DND-41 (cell line): Measurements from ENCODE around the gene KRT9.

Experiments
- ATAC-seq: fragments of 200-7000 bp; cut with Tn5 transposase; 3 replicates; pipeline ENCODE4 v1.9.1; 2021; ENCODE audit warnings: low read depth; ENCODE audit not compliant: insufficient read depth
- DNase-seq: peaks from one replicate; pipeline ENCODE4 v3.0.0-alpha.2; 2020
- H2AFZ ChIP-seq: 2 replicates; pipeline ENCODE4 v1.6.0; 2012; ENCODE audit warnings: low read depth, low read length
- H3K27ac ChIP-seq: 2 replicates; pipeline ENCODE4 v1.5.1; 2012; ENCODE audit warnings: low read length, inconsistent platforms
- H3K27me3 ChIP-seq: fragments of 200-600 bp; sonication (generic); 2 replicates; pipeline ENCODE4 v1.6.0; 2012; ENCODE audit warnings: low read length, mild to moderate bottlenecking, inconsistent platforms; ENCODE audit not compliant: insufficient read depth, poor library complexity
- H3K36me3 ChIP-seq: 2 replicates; pipeline ENCODE4 v1.5.1; 2012; ENCODE audit warnings: low read length, inconsistent platforms; ENCODE audit not compliant: insufficient read depth
- H3K4me1 ChIP-seq: 2 replicates; pipeline ENCODE4 v1.5.1; 2012; ENCODE audit warnings: mild to moderate bottlenecking, low read length; ENCODE audit not compliant: insufficient read depth
- H3K4me2 ChIP-seq: 2 replicates; pipeline ENCODE4 v1.6.0; 2012; ENCODE audit warnings: mild to moderate bottlenecking, moderate library complexity, low read length, inconsistent platforms; ENCODE audit not compliant: insufficient read depth
- H3K4me3 ChIP-seq, 2 experiments: fragments of 200-600 bp in 1 of 2; shearing (Covaris generic) in 1 of 2; 2 replicates each; pipeline ENCODE4 v1.5.1; 2012 to 2016; ENCODE audit warnings: inconsistent platforms in 2 of 2, low read length in 2 of 2, mild to moderate bottlenecking in 2 of 2, low read depth in 1 of 2, moderate library complexity in 1 of 2
- H3K79me2 ChIP-seq: 2 replicates; pipeline ENCODE4 v1.6.0; 2012; ENCODE audit warnings: low read length, inconsistent platforms; ENCODE audit not compliant: insufficient read depth
- H3K9ac ChIP-seq: 2 replicates; pipeline ENCODE4 v1.6.0; 2012; ENCODE audit warnings: low read depth, mild to moderate bottlenecking, inconsistent platforms, low read length, moderate library complexity
- H3K9me3 ChIP-seq: 2 replicates; pipeline ENCODE4 v1.5.1; 2012; ENCODE audit warnings: low read length, moderate library complexity, mild to moderate bottlenecking, inconsistent platforms; ENCODE audit not compliant: insufficient read depth, severe bottlenecking
- H4K20me1 ChIP-seq: 2 replicates; pipeline ENCODE4 v1.6.0; 2012; ENCODE audit warnings: low read length; ENCODE audit not compliant: insufficient read depth
- EZH2 ChIP-seq: IDR thresholded peaks from 3 replicates; pipeline ENCODE4 v1.6.1; 2012; ENCODE audit warnings: borderline replicate concordance, low read depth, mild to moderate bottlenecking, moderate library complexity, low read length, inconsistent platforms; ENCODE audit not compliant: severe bottlenecking
- TF ChIP-seq, protein P1 (sequence below): IDR thresholded peaks from 2 replicates; pipeline ENCODE4 v1.5.1; 2012; ENCODE audit warnings: borderline replicate concordance, low read length, moderate library complexity, mild to moderate bottlenecking; ENCODE audit not compliant: poor library complexity, severe bottlenecking; ENCODE audit errors: extremely low read depth

The KRT9 gene

DNA sequence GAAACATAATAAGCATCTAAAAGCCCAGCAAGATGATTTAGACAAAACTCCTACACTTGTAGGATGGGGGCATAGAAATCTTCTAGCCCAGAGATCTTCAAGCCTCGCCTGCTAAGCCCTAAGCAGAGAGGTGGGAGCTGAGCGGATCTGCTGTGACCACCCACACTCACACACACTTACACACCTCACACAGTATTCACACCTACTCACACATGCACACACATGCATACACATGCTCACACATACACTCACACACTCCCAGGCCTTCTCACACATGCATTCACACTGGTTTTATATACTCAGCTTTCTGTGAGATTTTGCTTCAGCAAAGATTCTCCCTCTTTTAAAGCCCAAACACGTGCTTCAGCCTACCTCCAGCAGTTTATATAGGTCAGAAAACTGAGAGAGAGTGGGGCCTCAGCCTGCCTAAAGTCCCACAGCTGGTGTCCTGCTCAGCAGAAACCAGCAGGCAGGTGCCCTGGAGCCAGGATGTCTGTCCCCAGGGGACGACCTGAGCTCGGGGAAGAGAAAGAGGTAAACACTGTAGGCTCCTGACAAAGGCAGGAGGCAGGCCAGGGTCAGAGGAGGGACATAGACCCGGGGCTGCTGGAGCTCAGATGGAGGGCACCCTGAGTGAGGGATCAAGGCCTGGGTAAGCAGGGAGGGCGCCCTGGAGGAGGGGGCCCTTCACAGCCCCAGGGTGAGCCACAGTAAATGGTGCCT is 31.7 kb downstream of the KRT9 start:
- ATAC-seq (no peak), DNase-seq (no peak)
- Histone ChIP-seq H3K4me2 (no peak overlapping the region), H3K36me3 (no peaks in the 10 kb centered on the region), H3K4me3 (no peak overlapping the region), H3K27ac (no peak overlapping the region), H3K79me2 (no peaks in the 10 kb centered on the region), H4K20me1 (no peaks in the 10 kb centered on the region), H3K9me3 (no peaks in the 10 kb centered on the region), H3K27me3 (peaks cover 14% of the 10 kb centered on the region), H2AFZ (no peak overlapping the region), H3K9ac (no peak overlapping the region), H3K4me1 (no peaks in the 10 kb centered on the region)
- TF ChIP-seq EZH2: no peak
- TF ChIP-seq, protein P1, sequence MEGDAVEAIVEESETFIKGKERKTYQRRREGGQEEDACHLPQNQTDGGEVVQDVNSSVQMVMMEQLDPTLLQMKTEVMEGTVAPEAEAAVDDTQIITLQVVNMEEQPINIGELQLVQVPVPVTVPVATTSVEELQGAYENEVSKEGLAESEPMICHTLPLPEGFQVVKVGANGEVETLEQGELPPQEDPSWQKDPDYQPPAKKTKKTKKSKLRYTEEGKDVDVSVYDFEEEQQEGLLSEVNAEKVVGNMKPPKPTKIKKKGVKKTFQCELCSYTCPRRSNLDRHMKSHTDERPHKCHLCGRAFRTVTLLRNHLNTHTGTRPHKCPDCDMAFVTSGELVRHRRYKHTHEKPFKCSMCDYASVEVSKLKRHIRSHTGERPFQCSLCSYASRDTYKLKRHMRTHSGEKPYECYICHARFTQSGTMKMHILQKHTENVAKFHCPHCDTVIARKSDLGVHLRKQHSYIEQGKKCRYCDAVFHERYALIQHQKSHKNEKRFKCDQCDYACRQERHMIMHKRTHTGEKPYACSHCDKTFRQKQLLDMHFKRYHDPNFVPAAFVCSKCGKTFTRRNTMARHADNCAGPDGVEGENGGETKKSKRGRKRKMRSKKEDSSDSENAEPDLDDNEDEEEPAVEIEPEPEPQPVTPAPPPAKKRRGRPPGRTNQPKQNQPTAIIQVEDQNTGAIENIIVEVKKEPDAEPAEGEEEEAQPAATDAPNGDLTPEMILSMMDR: no peak

- Histone ChIP-seq H3K9me3 (no peaks in the 10 kb centered on the region), H3K27ac (no peak overlapping the region), H3K36me3 (no peaks in the 10 kb centered on the region), H3K9ac (no peak overlapping the region), H3K4me3 (no peak overlapping the region), H3K79me2 (no peaks in the 10 kb centered on the region), H3K4me2 (no peak overlapping the region), H4K20me1 (no peaks in the 10 kb centered on the region), H3K4me1 (no peaks in the 10 kb centered on the region), H2AFZ (no peak overlapping the region), H3K27me3 (peaks cover 19% of the 10 kb centered on the region)
- DNase-seq (no peak), ATAC-seq (no peak)
- no peak for TF ChIP-seq EZH2
- TF ChIP-seq, protein P1: no peak
These were observed 32.8 kb downstream of the KRT9 start for GRCh38 chr17:41539071-41539492.

DNA sequence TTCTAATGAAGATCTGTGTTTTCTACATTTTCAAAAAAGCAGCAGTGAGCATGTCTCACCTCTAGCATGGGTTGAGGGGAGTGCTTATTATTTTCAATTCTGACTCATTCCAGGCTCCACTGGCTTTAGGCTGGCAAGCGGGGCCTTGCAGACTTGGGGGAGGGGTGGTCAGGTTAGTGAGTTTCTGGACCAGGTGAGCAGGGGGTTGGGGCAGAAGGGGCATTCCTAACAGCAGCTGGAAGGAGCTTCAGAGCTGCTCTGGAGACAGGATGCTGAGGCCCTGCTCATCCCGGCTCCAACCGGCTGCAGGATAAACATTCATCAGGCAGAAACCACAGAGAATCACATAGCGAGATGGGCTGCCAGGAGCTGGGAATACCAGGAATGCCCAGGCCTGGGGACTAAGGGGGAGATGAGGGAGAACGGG is 33.3 kb downstream of the KRT9 start:
- H2AFZ ChIP-seq: no peak overlapping the region
- H3K27me3 ChIP-seq: peaks cover 19% of the 10 kb centered on the region
- H3K36me3 ChIP-seq: no peaks in the 10 kb centered on the region
- H3K9me3 ChIP-seq: no peaks in the 10 kb centered on the region
- no peak overlapping the region for H3K4me2 ChIP-seq
- no peak for TF ChIP-seq EZH2
- TF ChIP-seq, protein P1: no peak
- H3K27ac ChIP-seq: no peak overlapping the region
- H3K4me3 ChIP-seq: no peak overlapping the region
- H3K4me1 ChIP-seq: no peaks in the 10 kb centered on the region
- ATAC-seq (no peak), DNase-seq (no peak)
- H3K9ac ChIP-seq: no peak overlapping the region
- H3K79me2 ChIP-seq: no peaks in the 10 kb centered on the region
- H4K20me1 ChIP-seq: no peaks in the 10 kb centered on the region
